ENCODE data around the gene TRPV2.

DNA sequence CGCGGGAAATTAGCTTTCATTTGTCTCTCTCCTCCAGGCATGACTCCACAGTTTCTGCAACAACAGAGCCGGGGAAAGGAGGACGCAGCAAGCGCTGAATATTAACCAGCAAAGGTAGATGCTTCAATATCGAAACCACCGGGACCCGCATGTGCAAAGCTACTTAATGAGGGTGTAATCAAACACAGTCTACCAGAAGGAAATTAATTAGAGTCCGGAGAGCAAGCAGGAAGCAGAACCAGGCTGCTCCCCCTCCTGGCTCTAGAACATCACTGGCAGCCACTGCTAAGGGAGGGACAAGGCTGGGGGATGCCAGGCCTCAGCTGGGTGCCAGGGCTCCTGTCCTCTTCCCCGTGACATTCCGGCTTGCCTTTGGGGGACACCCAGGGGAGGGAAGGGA, 54.9 kb downstream of the TRPV2 start:
- TF ChIP-seq, protein P1, sequence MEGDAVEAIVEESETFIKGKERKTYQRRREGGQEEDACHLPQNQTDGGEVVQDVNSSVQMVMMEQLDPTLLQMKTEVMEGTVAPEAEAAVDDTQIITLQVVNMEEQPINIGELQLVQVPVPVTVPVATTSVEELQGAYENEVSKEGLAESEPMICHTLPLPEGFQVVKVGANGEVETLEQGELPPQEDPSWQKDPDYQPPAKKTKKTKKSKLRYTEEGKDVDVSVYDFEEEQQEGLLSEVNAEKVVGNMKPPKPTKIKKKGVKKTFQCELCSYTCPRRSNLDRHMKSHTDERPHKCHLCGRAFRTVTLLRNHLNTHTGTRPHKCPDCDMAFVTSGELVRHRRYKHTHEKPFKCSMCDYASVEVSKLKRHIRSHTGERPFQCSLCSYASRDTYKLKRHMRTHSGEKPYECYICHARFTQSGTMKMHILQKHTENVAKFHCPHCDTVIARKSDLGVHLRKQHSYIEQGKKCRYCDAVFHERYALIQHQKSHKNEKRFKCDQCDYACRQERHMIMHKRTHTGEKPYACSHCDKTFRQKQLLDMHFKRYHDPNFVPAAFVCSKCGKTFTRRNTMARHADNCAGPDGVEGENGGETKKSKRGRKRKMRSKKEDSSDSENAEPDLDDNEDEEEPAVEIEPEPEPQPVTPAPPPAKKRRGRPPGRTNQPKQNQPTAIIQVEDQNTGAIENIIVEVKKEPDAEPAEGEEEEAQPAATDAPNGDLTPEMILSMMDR (IDR thresholded peaks at IDR 0.05): no peak
- no peak for TF ChIP-seq POLR2A (IDR thresholded peaks at IDR 0.05)
